NCI-H1092 treated with DMSO at 0.1 percent for 48 hours (cell line): ENCODE results near the gene TBX5.

Experiments
- DNase-seq: peaks from one replicate; lab custom pipeline; 2025; lab: John Stamatoyannopoulos, UW

The TBX5 gene

GRCh38 chr12:114430306-114430705 lies 24.4 kb upstream of the TBX5 start:
- no peak for DNase-seq

DNA sequence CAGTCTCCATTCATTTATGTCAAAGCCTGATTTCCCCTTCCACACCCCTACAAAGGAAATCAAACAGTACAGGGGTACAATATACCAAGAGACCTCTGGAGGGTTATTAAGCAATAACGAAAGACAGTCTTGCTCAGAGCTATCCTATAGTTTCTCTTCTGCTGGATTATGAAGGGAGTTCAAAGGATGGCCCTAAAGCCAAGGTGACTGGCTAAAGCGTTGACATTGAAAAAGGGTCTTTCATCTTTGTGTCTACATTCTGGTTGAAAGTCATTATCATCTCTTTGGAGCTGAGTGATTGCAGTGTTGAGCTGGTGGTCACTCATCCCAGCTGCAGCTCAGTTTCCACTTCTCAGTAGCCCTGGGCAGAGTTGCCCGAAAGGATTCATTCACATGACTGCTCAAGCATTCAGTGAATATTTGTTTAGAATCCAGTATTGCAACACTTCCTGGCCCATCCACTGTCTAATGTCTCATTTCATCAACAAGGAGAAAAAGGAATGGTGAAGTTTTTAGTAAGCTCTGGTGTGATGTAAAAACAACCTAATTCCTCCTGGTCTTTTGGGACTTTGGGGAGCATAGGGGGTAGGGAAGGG lies 19.2 kb upstream of the TBX5 start:
- no peak for DNase-seq

DNA sequence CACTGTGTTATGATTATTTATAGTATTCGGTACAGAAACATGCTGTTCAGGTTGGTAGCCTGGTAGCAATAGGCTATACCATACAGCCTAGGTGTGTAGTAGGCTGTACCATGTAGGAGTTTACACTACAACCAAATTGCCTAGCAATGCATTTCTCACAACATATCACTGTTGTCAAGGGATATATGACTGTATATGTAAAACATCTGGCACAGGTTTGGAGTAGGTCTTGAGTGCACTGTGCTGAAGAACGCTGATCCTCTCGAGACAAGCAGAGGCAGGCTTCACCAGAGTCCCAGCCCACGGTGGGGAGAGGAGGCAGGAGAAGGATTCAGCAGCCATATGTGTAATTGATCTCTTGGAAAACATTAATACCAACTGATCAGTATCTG lies 15.0 kb upstream of the TBX5 start:
- DNase-seq = no peak

GRCh38 chr12:114420182-114420943 lies 14.4 kb upstream of the TBX5 start:
- no peak for DNase-seq

GRCh38 chr12:114416028-114416427 lies 10.1 kb upstream of the TBX5 start:
- no peak for DNase-seq

DNA sequence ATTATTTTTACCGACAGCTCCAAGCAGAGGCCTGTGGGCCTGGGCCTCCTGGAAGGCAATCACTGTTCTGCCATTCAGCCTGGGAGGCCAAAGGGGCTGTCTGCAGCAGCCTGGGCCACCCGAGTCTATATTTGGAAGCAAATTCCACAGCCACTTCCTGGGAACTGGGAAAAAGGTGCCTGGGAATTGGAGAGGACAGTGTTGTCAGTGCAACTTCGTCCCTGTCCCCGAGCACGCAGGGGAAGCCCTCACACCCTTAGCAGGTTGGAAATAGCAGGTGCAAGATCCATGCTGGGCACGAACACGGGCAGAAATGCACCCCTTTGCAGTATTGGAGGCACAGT lies 9.6 kb upstream of the TBX5 start:
- no peak for DNase-seq

DNA sequence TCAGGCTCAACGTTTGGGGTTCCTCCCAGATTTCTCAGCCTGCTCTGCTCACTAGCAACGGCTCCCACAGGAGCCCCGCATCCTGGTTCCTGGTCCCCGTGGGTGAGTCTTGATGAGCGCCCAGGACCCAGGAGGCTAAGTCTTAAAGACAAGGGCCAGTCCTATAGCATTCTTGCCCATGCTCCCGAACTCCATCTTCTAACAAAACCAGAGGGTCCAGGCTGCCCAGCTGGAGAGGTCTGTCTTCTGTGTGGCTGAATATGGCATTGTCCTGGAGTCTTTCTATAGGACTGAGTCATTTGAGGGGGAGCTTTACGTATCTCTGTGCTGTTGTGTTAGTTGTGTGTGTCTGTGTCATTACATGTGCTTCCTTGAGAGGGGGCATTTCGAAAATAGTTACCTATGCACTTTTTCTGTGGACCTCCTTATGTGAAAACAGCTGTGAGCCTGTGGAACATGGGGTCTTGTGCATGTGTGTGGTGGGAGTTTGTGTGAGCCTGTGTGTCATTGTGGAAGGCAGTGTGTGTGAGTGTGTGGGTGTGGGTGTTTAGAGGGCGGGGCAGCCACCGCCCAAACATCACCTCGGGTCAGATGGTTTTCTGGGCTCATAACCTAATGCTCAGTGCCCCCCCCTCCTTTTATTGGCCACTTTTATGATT lies 9.1 kb upstream of the TBX5 start:
- DNase-seq = no peak

DNA sequence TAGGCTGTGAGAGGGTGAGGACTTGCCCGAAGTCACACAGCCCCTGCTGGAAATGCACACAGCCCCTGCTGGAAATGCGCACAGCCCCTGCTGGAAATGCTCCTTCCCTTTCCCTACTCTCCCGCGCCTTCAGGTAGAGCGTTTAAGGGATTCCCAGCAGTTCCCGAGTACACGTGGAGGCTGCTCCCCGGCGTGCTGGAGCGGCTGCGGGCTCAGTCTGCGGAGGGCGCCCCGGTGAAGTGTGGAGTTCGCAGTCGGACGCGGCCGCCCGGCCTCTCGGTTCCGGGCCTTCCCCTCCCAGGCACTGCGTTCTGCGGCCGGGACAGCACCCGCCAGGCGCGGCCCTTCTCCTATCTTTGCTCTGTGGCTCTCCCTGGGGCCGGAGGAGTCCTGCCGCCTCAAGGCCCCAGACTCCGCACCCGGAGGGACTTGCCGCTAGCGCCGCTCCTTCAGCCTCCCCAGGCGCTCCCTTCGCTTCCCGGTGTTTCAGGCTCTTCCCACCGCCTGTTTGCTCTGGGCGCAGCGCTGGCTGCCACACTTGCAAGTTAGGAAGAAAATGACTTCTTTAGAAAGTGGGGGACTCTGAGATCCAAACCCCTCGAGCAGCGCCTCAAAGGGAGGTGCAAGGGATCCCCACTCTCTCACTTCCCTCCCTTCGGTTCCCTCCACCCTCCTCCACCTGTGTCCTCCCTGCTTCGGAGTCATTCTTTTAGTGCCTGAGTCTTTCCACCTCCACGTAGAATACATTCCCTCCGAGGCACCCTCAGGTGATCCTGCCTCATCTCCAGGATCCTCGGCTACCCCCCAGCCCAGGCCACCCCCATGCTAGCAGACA lies 8.3 kb upstream of the TBX5 start:
- DNase-seq = no peak

- DNase-seq = no peak
These were observed 7.1 kb upstream of the TBX5 start for GRCh38 chr12:114412825-114413749.

DNA sequence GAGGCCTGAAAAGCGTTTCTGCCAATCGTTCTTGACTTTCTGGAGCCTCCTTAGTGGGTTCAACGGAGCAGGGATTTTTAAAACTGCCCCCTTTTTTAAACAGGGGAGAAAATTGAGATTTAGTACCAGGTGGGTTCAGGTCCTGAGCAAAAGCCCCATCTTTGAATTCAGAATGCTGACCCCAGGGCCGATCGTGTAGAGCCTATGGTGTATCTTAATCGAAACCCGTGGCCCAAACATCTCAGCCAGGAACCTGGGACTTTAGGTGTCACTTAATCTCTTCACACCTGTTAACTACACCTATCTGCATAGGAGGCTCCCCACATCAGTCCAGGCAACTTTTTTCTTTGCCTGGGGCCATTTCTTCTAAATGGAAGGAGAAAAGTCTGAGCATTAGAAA lies 6.4 kb upstream of the TBX5 start:
- no peak for DNase-seq

DNA sequence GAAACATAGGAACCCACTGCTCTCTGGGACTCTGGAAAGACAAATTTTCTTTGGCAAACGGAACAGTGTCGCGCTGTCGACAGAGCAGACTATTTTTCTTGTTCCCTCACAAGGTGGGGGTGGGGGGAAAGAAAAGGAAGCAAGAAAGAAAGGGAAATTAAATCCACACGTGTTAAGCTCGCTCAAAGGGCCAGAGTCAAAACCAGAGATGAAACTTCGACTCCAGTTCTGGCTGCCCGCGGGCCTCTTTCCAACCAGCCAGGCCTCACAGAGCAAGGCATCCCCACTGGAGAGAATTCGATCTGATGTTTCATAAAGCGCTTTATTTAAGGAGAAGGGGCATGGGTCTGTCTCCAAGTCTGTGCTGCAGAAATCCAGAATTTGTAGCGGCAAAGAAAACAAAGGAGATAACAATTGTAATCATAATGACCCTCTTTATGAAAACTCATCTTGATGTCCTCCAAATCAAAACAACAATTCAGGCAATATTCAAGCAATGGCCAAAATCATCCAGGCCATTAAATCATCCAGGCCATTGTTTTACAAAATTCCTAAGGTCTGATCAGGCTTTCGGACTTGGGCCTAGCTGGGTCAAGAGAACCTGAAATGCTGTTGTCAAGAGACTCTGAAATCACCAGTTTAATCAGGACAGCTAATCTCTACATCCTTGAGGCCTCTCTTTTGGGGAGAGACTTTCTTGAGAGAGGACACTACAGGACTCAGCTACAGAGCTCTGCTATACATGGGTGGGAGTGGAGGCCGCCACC lies 5.3 kb upstream of the TBX5 start:
- DNase-seq = no peak

GRCh38 chr12:114409852-114410600 lies 4.1 kb upstream of the TBX5 start:
- DNase-seq = no peak

DNA sequence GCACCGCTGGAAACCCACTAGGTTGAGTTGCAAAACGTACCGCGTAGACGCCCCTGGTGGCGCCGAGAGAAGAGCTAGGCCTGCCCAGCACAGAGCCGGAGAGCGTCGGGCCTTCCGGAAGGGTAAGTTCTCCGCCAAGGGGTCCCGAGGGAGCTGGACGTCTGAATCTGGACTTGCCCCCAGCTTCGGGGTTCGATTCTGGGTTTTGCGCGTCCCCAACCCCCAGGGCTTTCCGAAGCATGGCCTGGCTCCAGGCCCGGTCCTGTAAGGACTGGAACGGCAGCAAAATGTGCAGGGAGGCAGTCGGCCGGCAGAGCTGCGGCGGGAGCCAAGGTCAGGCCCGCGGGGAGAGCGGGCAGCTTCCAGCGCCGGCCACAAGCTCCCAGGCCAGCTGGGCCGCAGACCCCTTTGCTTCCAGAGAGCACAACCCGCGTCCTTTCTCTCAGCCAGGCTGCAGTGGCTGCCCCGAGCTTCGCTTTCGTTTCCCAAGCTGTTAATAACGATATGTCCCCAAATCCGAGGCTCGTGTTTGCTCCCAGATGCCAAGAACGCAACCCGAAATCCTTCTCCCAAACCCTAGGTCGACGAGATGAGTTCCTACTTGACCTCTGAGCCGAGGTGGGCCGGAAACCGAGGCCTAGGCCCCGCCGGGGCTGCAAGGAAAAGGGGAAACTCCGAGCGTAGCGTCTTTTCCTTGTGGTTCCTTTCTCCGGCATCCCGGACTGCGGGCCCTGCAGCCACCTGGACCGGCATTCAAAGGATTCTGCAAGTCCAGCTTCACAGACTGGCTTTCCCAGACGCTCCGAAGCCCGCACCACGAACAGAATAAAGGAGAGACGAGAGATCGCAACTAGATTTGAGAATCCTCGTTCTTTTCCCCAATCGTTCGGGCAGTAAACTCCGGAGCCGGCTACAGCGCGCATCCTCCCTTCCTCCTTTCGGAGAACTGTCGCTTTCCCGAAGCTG lies 3.2 kb upstream of the TBX5 start:
- no peak for DNase-seq

- no peak for DNase-seq
These were observed 2.5 kb upstream of the TBX5 start for GRCh38 chr12:114408471-114408885.

- no peak for DNase-seq
These were observed 2.0 kb upstream of the TBX5 start for GRCh38 chr12:114407842-114408411.

DNA sequence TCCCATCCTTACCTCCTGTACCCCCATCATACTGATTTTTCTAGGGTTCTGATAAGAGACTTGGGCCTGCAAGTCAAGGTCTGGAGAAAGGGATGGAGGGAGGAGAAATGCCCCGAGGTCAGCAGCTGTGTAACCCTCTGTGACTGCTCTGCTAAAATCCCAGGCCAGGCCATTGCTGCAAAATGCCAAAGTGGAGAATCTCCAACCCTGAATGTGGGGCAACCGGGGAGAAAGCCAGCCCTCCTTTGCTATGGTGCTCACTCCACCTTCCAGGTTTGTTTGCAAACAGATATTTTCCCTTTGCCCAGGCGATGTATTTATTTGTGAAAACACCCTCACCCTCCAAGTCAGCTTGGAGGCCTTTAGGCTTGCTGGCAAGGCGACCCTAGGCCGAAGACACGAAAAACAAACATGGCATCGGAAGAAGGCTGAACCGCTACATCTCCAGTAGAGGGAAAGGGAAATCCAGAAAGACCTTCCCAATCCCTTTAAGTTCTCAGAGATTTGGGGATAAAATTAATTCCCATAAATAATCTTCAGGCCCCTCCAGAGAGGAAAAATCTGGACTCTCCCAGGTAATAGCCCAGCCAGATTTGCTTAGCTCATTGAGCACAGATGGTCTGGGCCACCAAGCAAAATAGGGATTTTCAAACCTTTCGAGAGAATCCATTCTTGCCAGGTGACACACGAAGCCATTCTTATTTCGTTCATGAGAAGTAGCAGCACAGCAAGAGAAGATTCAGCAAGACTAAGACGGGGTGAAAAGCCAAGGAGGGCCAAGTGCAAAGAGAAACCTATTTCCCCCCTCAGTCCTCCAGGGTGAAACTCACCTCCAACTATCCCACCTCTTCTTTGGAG lies 1.3 kb upstream of the TBX5 start:
- DNase-seq = no peak

DNA sequence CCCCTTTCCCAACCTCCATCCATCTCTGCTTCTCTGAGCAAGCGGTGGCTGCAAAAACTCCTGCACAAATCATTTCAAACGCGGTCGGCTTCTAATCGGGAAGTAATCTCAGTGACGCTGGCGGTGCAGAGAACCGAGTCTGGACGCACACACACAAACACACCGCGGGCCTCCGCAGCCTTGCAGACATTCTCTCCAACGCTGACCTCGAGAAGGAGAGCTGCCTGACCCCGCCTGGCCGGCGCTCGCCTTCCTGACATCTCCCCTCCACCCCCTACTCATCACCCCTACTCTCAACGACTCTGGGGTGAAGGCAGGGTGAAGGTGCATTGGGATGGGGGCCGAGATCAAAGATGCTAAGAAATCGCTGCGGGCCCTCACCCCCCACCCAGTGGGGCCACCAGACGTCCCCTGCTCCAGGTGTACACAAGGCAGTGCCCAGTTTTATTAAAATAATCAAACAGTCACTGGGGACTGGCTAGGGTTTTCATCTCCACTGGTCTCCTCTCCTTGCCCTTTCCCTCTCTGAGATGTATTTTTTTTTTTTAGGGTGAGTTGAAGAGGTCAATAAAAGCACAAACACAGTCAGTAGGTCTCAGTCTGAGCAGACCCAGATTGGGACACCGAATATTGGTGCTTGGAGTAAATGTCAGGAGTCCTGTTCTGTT lies 506 bp upstream of the TBX5 start:
- no peak for DNase-seq
